ENCODE results near the gene SLC24A3. TPM values are rescaled to one million over a fixed set of nuclear protein-coding genes. Genes with fewer than 3 reads are reported as not detected.
A peak's percentile ranks its signal among the peaks of the same experiment; 100 is the strongest.

The SLC24A3 gene
- total RNA-seq, 4 donors from 2014 or later: 2.3 to 6.9 (median 5.4) TPM

DNA sequence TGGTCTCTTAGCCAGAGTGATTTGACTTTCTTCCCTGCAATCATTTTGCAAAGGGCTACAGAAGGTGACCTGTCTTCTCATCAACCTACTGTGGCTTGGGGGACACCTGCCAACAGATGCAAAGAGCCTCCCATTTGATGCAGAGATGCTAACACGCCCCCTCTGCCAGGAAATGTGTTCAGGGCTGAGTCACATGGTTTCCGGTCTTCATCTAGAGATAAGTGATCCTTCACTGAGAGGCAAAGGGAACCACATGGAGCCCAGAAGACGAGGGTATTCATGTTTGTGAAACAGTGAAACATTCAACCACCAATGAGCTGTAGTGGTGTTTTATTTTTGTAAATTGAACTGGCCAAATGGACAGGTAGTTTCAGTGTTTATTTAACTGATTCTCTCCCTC, 436.6 kb downstream of the SLC24A3 start:
- no peak overlapping the region for H3K4me3 ChIP-seq (ENCODE audit: low read depth, poor library complexity, severe bottlenecking)
- TF ChIP-seq, protein P1, sequence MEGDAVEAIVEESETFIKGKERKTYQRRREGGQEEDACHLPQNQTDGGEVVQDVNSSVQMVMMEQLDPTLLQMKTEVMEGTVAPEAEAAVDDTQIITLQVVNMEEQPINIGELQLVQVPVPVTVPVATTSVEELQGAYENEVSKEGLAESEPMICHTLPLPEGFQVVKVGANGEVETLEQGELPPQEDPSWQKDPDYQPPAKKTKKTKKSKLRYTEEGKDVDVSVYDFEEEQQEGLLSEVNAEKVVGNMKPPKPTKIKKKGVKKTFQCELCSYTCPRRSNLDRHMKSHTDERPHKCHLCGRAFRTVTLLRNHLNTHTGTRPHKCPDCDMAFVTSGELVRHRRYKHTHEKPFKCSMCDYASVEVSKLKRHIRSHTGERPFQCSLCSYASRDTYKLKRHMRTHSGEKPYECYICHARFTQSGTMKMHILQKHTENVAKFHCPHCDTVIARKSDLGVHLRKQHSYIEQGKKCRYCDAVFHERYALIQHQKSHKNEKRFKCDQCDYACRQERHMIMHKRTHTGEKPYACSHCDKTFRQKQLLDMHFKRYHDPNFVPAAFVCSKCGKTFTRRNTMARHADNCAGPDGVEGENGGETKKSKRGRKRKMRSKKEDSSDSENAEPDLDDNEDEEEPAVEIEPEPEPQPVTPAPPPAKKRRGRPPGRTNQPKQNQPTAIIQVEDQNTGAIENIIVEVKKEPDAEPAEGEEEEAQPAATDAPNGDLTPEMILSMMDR (IDR thresholded peaks at IDR 0.05): no peak
- TF ChIP-seq POLR2A (IDR thresholded peaks at IDR 0.05): no peak
- intact Hi-C loops (cut with DNase I; ENCODE audit: low total_unique reads): no loop called here
- no peak for DNase-seq (ENCODE audit: low spot score in 2 of 2)
- WGBS, 2 donors: 67 to 76% methylated on average over 3 of the region's 3 CpGs

DNA sequence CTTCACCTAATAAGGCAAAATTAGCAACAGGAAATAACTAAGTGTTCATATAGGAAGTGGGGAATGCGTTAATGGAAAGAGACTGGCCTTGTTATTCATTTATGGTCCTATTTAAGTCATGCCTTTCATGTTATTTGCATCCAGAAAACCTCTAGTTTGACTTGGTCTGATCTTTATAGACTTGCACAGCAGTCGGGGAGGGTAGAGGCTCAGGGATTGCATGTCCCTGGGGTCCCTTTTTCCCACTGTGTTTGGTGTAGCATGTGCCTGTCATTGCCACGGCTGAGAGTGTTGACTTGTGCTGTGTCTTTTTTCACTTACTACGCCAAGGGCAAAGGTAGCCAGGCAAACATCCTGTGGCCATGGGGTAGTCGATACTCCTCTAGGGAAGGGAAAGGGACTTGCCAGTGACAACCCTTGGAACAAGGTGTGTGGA, 440.2 kb downstream of the SLC24A3 start:
- intact Hi-C loops (cut with DNase I; ENCODE audit: low total_unique reads): loop anchor here (5.0 kb wide), 1 partner anchor 445 kb away; no protein-coding TSS in a partner anchor
- WGBS, 2 donors: 77 to 82% methylated on average over 5 of the region's 5 CpGs
- TF ChIP-seq, protein P1 (IDR thresholded peaks at IDR 0.05): no peak
- no peak for TF ChIP-seq POLR2A (IDR thresholded peaks at IDR 0.05)
- no peak overlapping the region for H3K4me3 ChIP-seq (ENCODE audit: low read depth, poor library complexity, severe bottlenecking)
- no peak for DNase-seq (ENCODE audit: low spot score in 2 of 2)

DNA sequence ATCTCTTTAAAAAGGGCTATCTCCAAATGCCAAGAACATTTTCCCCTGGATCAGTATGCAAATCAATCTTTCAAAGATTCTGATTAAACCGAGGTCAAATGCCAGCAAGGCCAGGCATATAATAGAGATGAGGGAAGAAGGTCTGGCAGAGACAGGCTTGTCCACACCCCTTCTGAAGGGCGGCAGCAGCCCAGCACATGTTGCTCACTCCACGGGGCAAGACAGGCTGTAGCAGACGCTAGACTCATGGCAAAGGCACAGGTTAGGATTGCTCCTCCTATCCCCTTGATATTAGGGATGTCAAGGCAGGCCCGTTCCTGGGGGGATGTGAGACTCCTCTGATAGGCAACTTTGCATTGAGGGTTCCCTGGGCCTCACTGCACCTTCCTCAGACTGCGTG, 440.9 kb downstream of the SLC24A3 start:
- DNase-seq (ENCODE audit: low spot score in 2 of 2): no peak
- 56 to 59% methylated on average over 6 of the region's 6 CpGs for WGBS, 2 donors
- no peak overlapping the region for H3K4me3 ChIP-seq (ENCODE audit: low read depth, poor library complexity, severe bottlenecking)
- intact Hi-C loops (cut with DNase I; ENCODE audit: low total_unique reads): loop anchor here (5.0 kb wide), 1 partner anchor 446 kb away; no protein-coding TSS in a partner anchor
- TF ChIP-seq POLR2A (IDR thresholded peaks at IDR 0.05): no peak
- TF ChIP-seq, protein P1 (IDR thresholded peaks at IDR 0.05): no peak

DNA sequence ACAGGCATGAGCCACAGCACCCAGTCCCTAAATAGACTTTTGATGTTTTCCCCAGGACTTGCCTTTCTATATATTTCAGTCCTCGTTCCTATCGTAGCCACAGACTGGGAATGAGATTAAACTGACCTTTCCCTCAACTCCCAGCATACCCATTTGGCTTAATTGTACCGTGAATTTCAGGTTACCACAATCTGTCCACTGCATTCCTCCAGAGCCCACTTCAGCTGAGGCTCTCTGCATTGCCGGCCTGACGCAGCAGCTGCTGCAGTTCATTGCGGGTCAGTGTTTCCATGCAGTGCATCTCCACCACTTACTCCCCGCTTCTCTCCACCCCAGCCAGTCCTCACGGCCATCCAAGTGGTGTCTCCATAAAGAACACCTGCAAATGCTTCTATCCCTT, 442.5 kb downstream of the SLC24A3 start:
- H3K4me3 ChIP-seq (ENCODE audit: low read depth, poor library complexity, severe bottlenecking): no peak overlapping the region
- WGBS, 2 donors: 90 to 96% methylated on average over 8 of the region's 8 CpGs
- TF ChIP-seq, protein P1 (IDR thresholded peaks at IDR 0.05): no peak
- TF ChIP-seq POLR2A (IDR thresholded peaks at IDR 0.05): no peak
- DNase-seq (ENCODE audit: low spot score in 2 of 2): no peak
- intact Hi-C loops (cut with DNase I; ENCODE audit: low total_unique reads): loop anchor here (5.0 kb wide), 2 partner anchors 448 to 1023 kb away; no protein-coding TSS in a partner anchor

DNA sequence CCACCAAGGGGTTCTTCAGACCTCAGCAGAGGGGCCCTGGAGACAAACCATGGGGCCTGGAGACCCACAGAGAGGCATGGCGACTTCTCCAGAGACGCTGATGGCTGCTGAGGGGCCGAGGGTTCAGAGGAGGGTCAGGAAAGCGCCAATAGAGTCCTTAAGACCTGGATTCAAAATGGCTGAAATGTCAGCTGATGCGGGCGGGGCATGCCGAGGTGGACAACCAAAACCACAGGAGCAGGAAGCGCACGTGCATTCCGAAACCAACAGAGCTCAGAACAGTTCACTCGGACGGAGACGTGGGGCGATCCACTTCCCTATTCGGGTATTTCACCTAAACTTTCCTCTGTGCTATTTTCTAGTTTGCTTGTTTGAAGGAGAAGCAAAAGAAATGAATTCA, 445.7 kb downstream of the SLC24A3 start:
- WGBS, 2 donors: 86 to 89% methylated on average over 15 of the region's 15 CpGs
- intact Hi-C loops (cut with DNase I; ENCODE audit: low total_unique reads): loop anchor here (5.0 kb wide), 1 partner anchor 1026 kb away; no protein-coding TSS in a partner anchor
- peak in 1 of 2 donors; percentile 33 for DNase-seq (ENCODE audit: low spot score in 2 of 2)
- TF ChIP-seq, protein P1 (IDR thresholded peaks at IDR 0.05): no peak
- no peak for TF ChIP-seq POLR2A (IDR thresholded peaks at IDR 0.05)
- no peak overlapping the region for H3K4me3 ChIP-seq (ENCODE audit: low read depth, poor library complexity, severe bottlenecking)

DNA sequence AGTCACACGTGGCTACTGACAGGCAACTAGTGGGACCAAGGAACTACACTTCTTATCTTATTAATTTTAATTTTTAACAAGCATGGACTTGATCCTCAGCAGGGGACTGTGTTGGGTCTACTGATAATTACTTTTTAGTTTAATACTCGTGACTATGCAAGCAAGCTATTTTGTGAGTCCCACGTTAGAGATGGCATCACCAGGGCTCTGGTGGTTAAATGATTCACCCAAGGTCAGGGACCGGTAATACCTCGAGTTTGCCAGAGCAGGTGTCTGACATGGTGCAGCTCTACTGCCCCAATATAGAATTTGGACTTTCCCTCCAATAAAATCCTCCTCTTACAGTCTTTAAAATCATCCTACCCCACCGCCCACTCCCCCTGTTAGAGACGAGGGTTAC, 447.0 kb downstream of the SLC24A3 start:
- WGBS, 2 donors: 69 to 72% methylated on average over 7 of the region's 7 CpGs
- no peak for TF ChIP-seq POLR2A (IDR thresholded peaks at IDR 0.05)
- TF ChIP-seq, protein P1 (IDR thresholded peaks at IDR 0.05): no peak
- H3K4me3 ChIP-seq (ENCODE audit: low read depth, poor library complexity, severe bottlenecking): no peak overlapping the region

More for the DNA sequence above, 447.0 kb downstream of the SLC24A3 start:
- no peak for DNase-seq (ENCODE audit: low spot score in 2 of 2)
- intact Hi-C loops (cut with DNase I; ENCODE audit: low total_unique reads): loop anchor here (5.0 kb wide), 1 partner anchor 1027 kb away; no protein-coding TSS in a partner anchor
